Liver (tissue), 3 donors: ENCODE data around the gene TTI1.

Experiments
- EGR1 ChIP-seq, 2 donors: IDR thresholded peaks; 2 replicates each; pipeline ENCODE4 v1.6.1; 2016 to 2018; ENCODE audit warnings: antibody characterized with exemption in 2 of 2, low read depth in 2 of 2
- GABPA ChIP-seq, 2 donors: IDR thresholded peaks in 1 of 2; conservative IDR thresholded peaks in 1 of 2; 2 replicates each; pipeline ENCODE4 v1.6.1; 2016; ENCODE audit warnings: antibody characterized with exemption in 2 of 2, mild to moderate bottlenecking in 1 of 2, moderate library complexity in 1 of 2
- JUND ChIP-seq, 2 donors: IDR thresholded peaks; 2 replicates each; pipeline ENCODE4 v1.6.1; 2016; ENCODE audit warnings: antibody characterized with exemption in 2 of 2
- RAD21 ChIP-seq, 2 donors: IDR thresholded peaks; 2 replicates each; pipeline ENCODE4 v1.6.1; 2016; ENCODE audit warnings: antibody characterized with exemption in 2 of 2, mild to moderate bottlenecking in 2 of 2
- RXRA ChIP-seq, 2 donors: IDR thresholded peaks; 2 replicates each; pipeline ENCODE4 v1.6.1; 2017 to 2018; ENCODE audit warnings: antibody characterized with exemption in 2 of 2, mild to moderate bottlenecking in 1 of 2
- TAF1 ChIP-seq: conservative IDR thresholded peaks from 2 replicates; pipeline ENCODE4 v1.6.1; 2016; ENCODE audit warnings: antibody characterized with exemption, mild to moderate bottlenecking
- YY1 ChIP-seq: IDR thresholded peaks from 2 replicates; pipeline ENCODE4 v1.6.1; 2016; ENCODE audit warnings: antibody characterized with exemption, mild to moderate bottlenecking
- TF ChIP-seq, protein P1 (sequence below): fragments of 150-350 bp; IDR thresholded peaks from 2 replicates; pipeline ENCODE4 v1.5.1; 2017; ENCODE audit warnings: improper control_type of control experiment, low read depth, low read length; ENCODE audit not compliant: missing input control
- TF ChIP-seq, protein P2 (sequence below): IDR thresholded peaks from 2 replicates; pipeline ENCODE4 v1.6.1; 2016; ENCODE audit warnings: antibody characterized with exemption, mild to moderate bottlenecking
- TF ChIP-seq, protein P3 (sequence below): IDR thresholded peaks from 2 replicates; pipeline ENCODE4 v1.6.1; 2016; ENCODE audit warnings: antibody characterized with exemption
- TF ChIP-seq, protein P4 (sequence below): IDR thresholded peaks from 2 replicates; pipeline ENCODE4 v1.6.1; 2016; ENCODE audit warnings: antibody characterized with exemption
- donor health status: healthy.
- donor health status: healthy.

DNA sequence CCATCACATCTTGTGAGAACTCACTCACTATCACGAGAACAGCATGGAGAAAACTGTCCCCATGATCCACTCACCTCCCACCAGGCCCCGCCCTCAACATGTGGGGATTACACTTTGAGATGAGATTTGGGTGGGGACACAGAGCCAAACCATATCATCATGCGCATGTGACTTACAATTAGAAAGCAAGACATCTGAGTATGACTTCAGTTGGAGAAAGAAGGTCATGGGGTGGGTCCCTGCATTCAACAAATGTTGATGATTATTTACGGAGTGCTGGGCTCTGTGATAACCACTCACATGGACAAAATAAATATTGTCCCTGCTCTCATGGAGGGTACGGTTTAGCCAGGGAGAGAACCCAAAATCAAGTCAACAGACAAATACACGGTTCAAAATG, 92.4 kb downstream of the TTI1 start:
- TF ChIP-seq, protein P1, sequence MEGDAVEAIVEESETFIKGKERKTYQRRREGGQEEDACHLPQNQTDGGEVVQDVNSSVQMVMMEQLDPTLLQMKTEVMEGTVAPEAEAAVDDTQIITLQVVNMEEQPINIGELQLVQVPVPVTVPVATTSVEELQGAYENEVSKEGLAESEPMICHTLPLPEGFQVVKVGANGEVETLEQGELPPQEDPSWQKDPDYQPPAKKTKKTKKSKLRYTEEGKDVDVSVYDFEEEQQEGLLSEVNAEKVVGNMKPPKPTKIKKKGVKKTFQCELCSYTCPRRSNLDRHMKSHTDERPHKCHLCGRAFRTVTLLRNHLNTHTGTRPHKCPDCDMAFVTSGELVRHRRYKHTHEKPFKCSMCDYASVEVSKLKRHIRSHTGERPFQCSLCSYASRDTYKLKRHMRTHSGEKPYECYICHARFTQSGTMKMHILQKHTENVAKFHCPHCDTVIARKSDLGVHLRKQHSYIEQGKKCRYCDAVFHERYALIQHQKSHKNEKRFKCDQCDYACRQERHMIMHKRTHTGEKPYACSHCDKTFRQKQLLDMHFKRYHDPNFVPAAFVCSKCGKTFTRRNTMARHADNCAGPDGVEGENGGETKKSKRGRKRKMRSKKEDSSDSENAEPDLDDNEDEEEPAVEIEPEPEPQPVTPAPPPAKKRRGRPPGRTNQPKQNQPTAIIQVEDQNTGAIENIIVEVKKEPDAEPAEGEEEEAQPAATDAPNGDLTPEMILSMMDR, result no peak
- TF ChIP-seq EGR1 (IDR thresholded peaks at IDR 0.05; ENCODE audit: low read depth in 2 of 2), result no peak
- TF ChIP-seq JUND (IDR thresholded peaks at IDR 0.05), result no peak
- no peak for TF ChIP-seq TAF1
- TF ChIP-seq GABPA (IDR thresholded peaks at IDR 0.05 in 1 of 2, conservative IDR thresholded peaks at IDR 0.05 in 1 of 2), result no peak
- TF ChIP-seq, protein P2, sequence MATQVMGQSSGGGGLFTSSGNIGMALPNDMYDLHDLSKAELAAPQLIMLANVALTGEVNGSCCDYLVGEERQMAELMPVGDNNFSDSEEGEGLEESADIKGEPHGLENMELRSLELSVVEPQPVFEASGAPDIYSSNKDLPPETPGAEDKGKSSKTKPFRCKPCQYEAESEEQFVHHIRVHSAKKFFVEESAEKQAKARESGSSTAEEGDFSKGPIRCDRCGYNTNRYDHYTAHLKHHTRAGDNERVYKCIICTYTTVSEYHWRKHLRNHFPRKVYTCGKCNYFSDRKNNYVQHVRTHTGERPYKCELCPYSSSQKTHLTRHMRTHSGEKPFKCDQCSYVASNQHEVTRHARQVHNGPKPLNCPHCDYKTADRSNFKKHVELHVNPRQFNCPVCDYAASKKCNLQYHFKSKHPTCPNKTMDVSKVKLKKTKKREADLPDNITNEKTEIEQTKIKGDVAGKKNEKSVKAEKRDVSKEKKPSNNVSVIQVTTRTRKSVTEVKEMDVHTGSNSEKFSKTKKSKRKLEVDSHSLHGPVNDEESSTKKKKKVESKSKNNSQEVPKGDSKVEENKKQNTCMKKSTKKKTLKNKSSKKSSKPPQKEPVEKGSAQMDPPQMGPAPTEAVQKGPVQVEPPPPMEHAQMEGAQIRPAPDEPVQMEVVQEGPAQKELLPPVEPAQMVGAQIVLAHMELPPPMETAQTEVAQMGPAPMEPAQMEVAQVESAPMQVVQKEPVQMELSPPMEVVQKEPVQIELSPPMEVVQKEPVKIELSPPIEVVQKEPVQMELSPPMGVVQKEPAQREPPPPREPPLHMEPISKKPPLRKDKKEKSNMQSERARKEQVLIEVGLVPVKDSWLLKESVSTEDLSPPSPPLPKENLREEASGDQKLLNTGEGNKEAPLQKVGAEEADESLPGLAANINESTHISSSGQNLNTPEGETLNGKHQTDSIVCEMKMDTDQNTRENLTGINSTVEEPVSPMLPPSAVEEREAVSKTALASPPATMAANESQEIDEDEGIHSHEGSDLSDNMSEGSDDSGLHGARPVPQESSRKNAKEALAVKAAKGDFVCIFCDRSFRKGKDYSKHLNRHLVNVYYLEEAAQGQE, result no peak
- no peak for TF ChIP-seq YY1
- TF ChIP-seq, protein P3, sequence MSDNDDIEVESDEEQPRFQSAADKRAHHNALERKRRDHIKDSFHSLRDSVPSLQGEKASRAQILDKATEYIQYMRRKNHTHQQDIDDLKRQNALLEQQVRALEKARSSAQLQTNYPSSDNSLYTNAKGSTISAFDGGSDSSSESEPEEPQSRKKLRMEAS, result no peak
- no peak for TF ChIP-seq RAD21 (IDR thresholded peaks at IDR 0.05)
- no peak for TF ChIP-seq RXRA (IDR thresholded peaks at IDR 0.05)
- TF ChIP-seq, protein P4, sequence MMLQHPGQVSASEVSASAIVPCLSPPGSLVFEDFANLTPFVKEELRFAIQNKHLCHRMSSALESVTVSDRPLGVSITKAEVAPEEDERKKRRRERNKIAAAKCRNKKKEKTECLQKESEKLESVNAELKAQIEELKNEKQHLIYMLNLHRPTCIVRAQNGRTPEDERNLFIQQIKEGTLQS, result no peak
